Fibroblast of lung (primary cell): ENCODE results near the gene RABGGTB. TPM values are rescaled to one million over a fixed set of nuclear protein-coding genes. Genes with fewer than 3 reads are reported as not detected.

Source experiments
- DNase-seq, 2 donors: peaks; one replicate each; pipeline versions ENCODE4 v3.0.0 to v3.0.0-alpha.2; 2010; ENCODE audit warnings: low read depth in 2 of 2
- H2AFZ ChIP-seq: 2 replicates; pipeline ENCODE4 v1.5.1; 2012; ENCODE audit warnings: low read length, control low read depth, inconsistent platforms
- H3K27ac ChIP-seq: 2 replicates; pipeline ENCODE4 v1.5.1; 2011; ENCODE audit warnings: low read length, control low read depth; ENCODE audit not compliant: insufficient read depth
- H3K27me3 ChIP-seq: 2 replicates; pipeline ENCODE4 v1.5.1; 2011; ENCODE audit warnings: mild to moderate bottlenecking, low read length; ENCODE audit not compliant: control insufficient read depth, insufficient read depth
- H3K36me3 ChIP-seq: 2 replicates; pipeline ENCODE4 v1.5.1; 2011; ENCODE audit warnings: low read length; ENCODE audit not compliant: control insufficient read depth, insufficient read depth
- H3K4me1 ChIP-seq: 2 replicates; pipeline ENCODE4 v1.5.1; 2011; ENCODE audit warnings: low read length; ENCODE audit not compliant: control insufficient read depth, insufficient read depth; ENCODE audit errors: extremely low read depth
- H3K4me2 ChIP-seq: 2 replicates; pipeline ENCODE4 v1.5.1; 2011; ENCODE audit warnings: low read length, control low read depth; ENCODE audit not compliant: insufficient read depth; ENCODE audit errors: extremely low read depth
- H3K4me3 ChIP-seq, 4 experiments: fragments of 200-600 bp in 1 of 4; sonication (generic) in 1 of 4; replicated peaks in 1 of 4; 2 replicates each; pipeline ENCODE4 v1.5.1; 2011 to 2016; ENCODE audit warnings: low read length in 4 of 4, low read depth in 3 of 4, mild to moderate bottlenecking in 3 of 4, control low read depth in 2 of 4, inconsistent platforms in 1 of 4, mixed read lengths in 1 of 4; ENCODE audit not compliant: insufficient read depth in 1 of 4; ENCODE audit errors: control extremely low read depth in 1 of 4
- H3K79me2 ChIP-seq: 2 replicates; pipeline ENCODE4 v1.5.1; 2012; ENCODE audit warnings: mild to moderate bottlenecking, low read length, inconsistent platforms; ENCODE audit not compliant: control insufficient read depth, insufficient read depth
- H3K9ac ChIP-seq: 2 replicates; pipeline ENCODE4 v1.5.1; 2011; ENCODE audit warnings: mild to moderate bottlenecking, low read length, control low read depth; ENCODE audit not compliant: insufficient read depth
- H3K9me3 ChIP-seq: 2 replicates; pipeline ENCODE4 v1.5.1; 2012; ENCODE audit warnings: low read depth, low read length; ENCODE audit not compliant: control insufficient read depth, insufficient read depth
- H4K20me1 ChIP-seq: 2 replicates; pipeline ENCODE4 v1.5.1; 2011; ENCODE audit warnings: low read length; ENCODE audit not compliant: control insufficient read depth, insufficient read depth; ENCODE audit errors: extremely low read depth
- EZH2 ChIP-seq: IDR thresholded peaks from 2 replicates; pipeline ENCODE4 v1.5.1; 2012; ENCODE audit warnings: low read length, control low read depth, mild to moderate bottlenecking; ENCODE audit errors: missing control alignments
- polyA plus RNA-seq, 2 donors: library from polyadenylated mRNA; depleted of rRNA in 1 of 2; stranded (reverse) in 1 of 2; unstranded in 1 of 2; fragments of >200 nt; gene quantifications; 2 replicates each; pipeline ENCODE4 v1.2.1, GENCODE V29; 2011 to 2012; ENCODE audit warnings: missing spikeins in 1 of 2
- total RNA-seq: library from RNA; depleted of rRNA; stranded (reverse); fragments of >200 nt; gene quantifications from 2 replicates; pipeline ENCODE4 v1.2.1, GENCODE V29; 2014
- TF ChIP-seq, protein P1 (sequence below), 2 donors: IDR thresholded peaks in 1 of 2; conservative IDR thresholded peaks in 1 of 2; 1 replicate in 1 of 2; 2 replicates in 1 of 2; pipeline ENCODE4 v1.5.1; 2011 to 2012; ENCODE audit warnings: low read length in 2 of 2, control low read depth in 1 of 2, inconsistent platforms in 1 of 2, low read depth in 1 of 2, mild to moderate bottlenecking in 1 of 2

Gene RABGGTB
- total and polyA plus RNA-seq, 2 donors (not counting 1 experiment from before 2014, with no cell fraction given), result 83.2 to 87.5 TPM

DNA sequence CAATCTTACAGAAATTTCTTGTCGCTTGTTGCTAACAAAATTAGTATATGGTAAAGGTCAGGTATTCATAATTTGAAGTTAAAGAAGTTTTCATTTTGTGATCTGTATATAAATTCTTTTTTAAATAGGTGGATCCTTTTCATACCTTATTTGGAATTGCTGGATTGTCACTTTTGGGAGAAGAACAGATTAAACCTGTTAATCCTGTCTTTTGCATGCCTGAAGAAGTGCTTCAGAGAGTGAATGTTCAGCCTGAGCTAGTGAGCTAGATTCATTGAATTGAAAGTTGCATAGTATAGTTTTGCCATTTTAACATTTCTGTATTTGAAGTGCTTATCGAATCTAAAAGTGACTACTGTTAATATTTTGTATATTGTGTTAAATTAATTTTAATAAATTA lies 8.3 kb downstream of the RABGGTB start:
- H3K79me2 ChIP-seq, result peaks cover 22% of the 10 kb centered on the region
- no peak overlapping the region for H3K4me2 ChIP-seq
- H4K20me1 ChIP-seq, result peaks cover 2% of the 10 kb centered on the region
- H2AFZ ChIP-seq, result no peak overlapping the region
- no peak for DNase-seq
- no peak overlapping the region for H3K27ac ChIP-seq
- H3K27me3 ChIP-seq, result no peaks in the 10 kb centered on the region
- H3K4me1 ChIP-seq, result no peaks in the 10 kb centered on the region
- no peaks in the 10 kb centered on the region for H3K9me3 ChIP-seq
- no peak overlapping the region for H3K4me3 ChIP-seq
- H3K36me3 ChIP-seq, result peaks cover 12% of the 10 kb centered on the region
- TF ChIP-seq, protein P1, sequence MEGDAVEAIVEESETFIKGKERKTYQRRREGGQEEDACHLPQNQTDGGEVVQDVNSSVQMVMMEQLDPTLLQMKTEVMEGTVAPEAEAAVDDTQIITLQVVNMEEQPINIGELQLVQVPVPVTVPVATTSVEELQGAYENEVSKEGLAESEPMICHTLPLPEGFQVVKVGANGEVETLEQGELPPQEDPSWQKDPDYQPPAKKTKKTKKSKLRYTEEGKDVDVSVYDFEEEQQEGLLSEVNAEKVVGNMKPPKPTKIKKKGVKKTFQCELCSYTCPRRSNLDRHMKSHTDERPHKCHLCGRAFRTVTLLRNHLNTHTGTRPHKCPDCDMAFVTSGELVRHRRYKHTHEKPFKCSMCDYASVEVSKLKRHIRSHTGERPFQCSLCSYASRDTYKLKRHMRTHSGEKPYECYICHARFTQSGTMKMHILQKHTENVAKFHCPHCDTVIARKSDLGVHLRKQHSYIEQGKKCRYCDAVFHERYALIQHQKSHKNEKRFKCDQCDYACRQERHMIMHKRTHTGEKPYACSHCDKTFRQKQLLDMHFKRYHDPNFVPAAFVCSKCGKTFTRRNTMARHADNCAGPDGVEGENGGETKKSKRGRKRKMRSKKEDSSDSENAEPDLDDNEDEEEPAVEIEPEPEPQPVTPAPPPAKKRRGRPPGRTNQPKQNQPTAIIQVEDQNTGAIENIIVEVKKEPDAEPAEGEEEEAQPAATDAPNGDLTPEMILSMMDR (conservative IDR thresholded peaks at IDR 0.05 in 1 of 2, IDR thresholded peaks at IDR 0.05 in 1 of 2; ENCODE audit: low read depth in 1 of 2, low read length in 2 of 2), result no peak
- TF ChIP-seq EZH2, result no peak
- H3K9ac ChIP-seq, result no peak overlapping the region

DNA sequence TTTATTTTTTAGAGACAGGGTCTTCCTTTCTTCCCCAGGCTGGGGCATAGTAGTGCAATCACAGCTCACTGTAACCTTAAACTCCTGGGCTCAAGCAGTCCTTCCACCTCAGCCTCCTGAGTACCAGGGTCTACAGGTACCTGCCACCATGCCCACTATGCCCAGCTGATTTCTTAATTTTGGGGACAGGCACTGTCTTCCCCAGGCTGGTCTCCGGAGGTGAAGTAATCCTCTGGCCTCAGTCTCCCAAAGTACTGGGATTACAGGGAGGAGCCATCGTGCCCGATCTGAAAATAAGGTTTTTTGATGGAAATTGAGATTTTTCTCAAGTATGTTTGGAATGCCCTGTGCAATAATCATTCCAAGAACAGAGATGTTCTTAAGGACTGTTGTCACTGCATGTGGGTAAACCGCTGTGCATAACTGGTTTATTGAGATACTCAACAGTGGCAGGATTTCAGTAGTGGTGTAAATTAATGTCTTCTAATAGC lies 9.7 kb downstream of the RABGGTB start:
- Histone ChIP-seq H3K36me3 (peaks cover 12% of the 10 kb centered on the region), H3K27ac (no peak overlapping the region)

DNA sequence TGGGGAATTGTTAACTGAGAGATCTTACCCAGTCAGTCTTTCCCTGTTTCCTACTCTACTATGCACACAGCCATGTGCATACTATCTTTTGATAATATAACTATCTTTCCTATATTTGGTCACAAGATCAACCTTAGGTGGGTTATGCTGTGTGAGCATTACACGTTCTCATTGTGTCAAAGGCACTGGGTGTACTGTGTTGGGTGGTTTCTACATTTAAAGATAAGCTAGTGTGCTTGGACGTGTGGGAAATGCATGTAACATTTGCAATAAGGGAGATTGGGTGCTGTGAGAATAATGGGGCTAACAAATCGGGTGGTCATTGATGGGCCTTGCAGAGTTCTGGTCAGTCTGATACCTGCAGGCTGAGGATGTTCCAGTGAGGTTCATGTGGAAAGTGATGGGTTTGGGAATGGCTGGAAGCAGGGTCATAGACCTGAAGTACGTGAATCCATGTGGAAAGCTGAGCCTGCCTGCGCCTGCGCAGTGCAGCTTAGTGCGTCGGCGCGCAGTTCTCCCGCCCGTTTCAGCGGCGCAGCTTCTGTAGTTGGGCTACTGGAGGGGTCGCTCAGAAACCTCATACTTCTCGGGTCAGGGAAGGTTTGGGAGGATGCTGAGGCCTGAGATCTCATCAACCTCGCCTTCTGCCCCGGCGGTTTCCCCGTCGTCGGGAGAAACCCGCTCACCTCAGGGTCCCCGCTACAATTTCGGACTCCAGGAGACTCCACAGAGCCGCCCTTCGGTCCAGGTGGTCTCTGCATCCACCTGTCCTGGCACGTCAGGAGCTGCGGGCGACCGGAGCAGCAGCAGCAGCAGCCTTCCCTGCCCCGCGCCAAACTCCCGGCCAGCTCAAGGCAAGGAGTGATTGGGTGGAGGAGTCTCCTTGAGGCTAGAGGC lies 10.6 kb downstream of the RABGGTB start, which contains the start of gene MSH4:
Gene MSH4 (plus strand): TSS at position 507 of the 897 bp plus-strand sequence. CDS start 104 bp downstream, at position 611.
- Histone ChIP-seq H3K27me3 (no peaks in the 10 kb centered on the region), H3K4me2 (no peak within 1 kb of the TSS), H3K4me3 (no peak within 1 kb of the TSS), H2AFZ (no peak within 1 kb of the TSS), H3K36me3 (peaks cover 9% of the 10 kb centered on the region), H4K20me1 (no peaks in the 10 kb centered on the region), H3K79me2 (peaks cover under 1% of the 10 kb centered on the region), H3K4me1 (no peaks in the 10 kb centered on the region), H3K9me3 (no peaks in the 10 kb centered on the region), H3K27ac (no peak within 1 kb of the TSS), H3K9ac (no peak within 1 kb of the TSS)
- TF ChIP-seq, protein P1 (conservative IDR thresholded peaks at IDR 0.05 in 1 of 2, IDR thresholded peaks at IDR 0.05 in 1 of 2; ENCODE audit: low read depth in 1 of 2, low read length in 2 of 2), result no peak
- no peak for TF ChIP-seq EZH2
- DNase-seq, result peak in 1 of 2 donors; percentile 6

More for the DNA sequence above, 9.7 kb downstream of the RABGGTB start:
- TF ChIP-seq EZH2, result no peak
- TF ChIP-seq, protein P1 (conservative IDR thresholded peaks at IDR 0.05 in 1 of 2, IDR thresholded peaks at IDR 0.05 in 1 of 2; ENCODE audit: low read depth in 1 of 2, low read length in 2 of 2), result no peak
- Histone ChIP-seq H3K4me2 (no peak overlapping the region), H3K27me3 (no peaks in the 10 kb centered on the region), H3K4me1 (no peaks in the 10 kb centered on the region), H3K4me3 (no peak overlapping the region), H2AFZ (no peak overlapping the region), H4K20me1 (peaks cover 2% of the 10 kb centered on the region), H3K9ac (no peak overlapping the region), H3K9me3 (no peaks in the 10 kb centered on the region), H3K79me2 (peaks cover 9% of the 10 kb centered on the region)
- no peak for DNase-seq
